GM19452 (cell line): ENCODE data around the gene METTL17.
"Not testable (repeated sequence)": the region's sequence is repeated elsewhere in the genome, so short reads cannot be mapped to it uniquely, and the experiment has no call there.

ENCODE experiments used
- ATAC-seq: cut with Tn5 transposase; IDR thresholded peaks from one replicate; pipeline ENCODE4 v1.9.1; 2021; ENCODE audit not compliant: unreplicated experiment

Gene METTL17

DNA sequence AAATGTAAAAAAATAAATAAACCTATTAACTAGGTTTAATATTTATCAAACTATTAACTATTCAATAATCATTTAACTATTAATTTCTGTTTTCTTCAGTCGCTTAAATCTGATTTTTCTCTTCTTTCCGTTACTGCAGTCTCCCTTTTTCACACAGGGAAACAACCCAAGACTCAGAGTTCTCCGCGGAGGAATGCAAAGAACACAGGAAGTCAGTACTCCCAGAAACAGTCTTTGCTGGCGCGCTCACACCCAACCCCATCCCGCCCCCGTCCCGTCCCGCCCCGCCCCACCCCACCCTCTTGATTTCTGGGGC is 351 bp upstream of the METTL17 start:
- no peak for ATAC-seq

DNA sequence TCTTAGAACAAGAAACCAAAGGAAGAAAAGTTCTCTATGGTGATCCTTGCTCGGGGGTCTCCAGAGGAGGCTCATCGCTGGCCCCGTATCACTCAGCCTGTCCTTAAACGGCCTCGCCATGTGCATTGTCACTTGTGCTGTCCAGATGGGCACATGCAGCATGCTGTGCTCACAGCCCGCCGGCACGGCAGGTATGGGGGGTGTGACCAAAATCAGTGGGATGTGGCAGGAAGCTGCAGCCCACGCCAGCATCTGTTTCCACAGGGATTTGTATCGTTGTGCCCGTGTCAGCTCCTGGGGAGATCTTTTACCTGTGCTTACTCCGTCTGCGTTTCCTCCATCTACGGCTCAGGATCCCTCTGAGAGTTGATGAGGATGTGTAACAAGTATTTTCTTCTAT is 6.7 kb downstream of the METTL17 start:
- ATAC-seq: no peak

DNA sequence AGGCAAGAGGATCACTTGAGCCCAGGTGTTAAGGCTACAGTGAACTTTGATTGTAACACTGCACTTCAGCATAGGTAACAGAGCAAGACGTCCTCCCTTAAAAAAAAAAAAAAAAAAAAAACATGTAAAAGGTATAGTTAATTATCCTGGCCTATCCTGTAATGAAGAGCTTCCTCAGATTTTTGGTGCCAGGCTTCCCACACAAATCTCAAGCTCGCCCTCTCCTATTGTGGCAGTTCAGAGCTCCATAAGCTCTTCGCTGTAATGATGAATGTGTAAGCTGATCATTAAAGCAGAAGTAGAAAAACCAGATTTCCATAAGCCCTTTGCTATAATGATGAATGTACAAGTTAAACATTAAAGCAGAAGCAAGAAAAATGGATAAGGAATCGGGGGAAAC is 7.3 kb downstream of the METTL17 start:
- ATAC-seq: no peak

DNA sequence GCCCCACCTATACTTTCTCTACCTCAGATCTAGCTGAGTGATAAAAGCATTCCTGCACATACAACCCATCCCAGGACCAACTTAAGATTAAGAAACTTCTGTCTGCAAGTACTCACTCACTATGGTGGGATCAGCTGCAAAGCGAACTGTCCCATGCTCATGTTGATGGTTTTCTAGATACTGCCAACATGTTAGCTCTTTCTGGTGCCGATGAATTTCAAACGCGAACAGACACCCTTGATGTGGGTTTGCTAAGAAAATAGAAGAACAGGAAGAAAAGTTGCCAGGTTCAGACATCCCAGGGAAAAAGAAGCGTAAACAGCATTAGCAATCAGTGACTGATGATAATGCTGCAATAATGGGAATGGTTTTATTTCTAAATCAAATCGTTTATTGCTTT is 7.8 kb downstream of the METTL17 start:
- ATAC-seq: no peak

DNA sequence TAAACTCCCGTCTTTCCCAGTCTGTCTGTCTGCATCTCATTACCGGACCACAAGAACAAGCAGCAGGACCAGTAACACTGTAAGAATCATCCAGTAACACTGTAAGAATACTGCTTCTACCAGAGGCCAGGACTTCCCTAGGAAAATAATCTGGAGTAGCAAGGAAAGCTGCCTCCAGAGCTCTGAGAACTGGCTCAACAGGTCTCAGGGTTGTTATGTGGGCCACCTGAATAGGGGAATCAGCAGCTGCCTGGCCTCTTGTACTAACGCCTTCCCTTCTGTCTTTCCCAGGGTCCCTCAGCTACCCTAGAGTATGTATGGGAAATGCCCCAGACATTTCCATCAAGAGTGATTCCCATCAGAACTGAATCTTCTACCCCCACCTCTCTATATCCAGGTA is 8.4 kb downstream of the METTL17 start:
- ATAC-seq: no peak

DNA sequence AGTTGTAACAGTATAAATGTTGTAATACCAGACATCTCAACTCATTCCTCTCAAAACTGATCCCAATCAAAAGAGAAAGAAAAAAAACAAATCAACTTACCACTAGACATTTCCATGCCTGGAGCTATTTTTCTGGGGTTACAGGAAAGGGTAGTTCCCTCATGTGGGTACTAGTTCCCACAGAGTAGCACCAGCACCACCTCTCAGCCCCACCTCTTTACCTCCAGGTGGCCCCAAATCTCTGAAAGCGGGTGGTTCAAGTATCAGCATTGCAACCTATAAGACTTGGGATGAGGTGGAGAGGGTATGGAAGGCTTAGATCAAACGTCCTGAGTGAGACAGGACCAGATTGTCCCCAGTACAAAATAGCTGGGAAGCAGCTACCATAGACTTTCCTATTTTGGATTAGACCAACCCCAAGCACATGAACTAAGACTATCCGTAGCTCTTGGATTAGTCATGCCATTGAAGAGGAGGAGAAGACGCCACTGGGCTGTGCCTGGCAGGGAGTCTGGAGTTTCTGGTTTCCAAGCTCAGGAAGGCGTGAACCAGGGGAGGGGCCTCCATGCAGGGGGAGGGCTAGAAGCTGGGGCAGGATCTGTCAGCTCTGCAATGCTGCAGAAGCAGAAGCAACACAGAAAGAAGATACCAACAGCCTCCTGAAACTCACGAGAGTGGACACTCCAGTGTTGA is 9.0 kb downstream of the METTL17 start, which contains the start of gene SLC39A2:
Gene SLC39A2, plus strand, starts transcription at position 620 of the 693 bp plus-strand sequence. CDS start 154 bp downstream, outside the sequence.
- ATAC-seq: no peak

DNA sequence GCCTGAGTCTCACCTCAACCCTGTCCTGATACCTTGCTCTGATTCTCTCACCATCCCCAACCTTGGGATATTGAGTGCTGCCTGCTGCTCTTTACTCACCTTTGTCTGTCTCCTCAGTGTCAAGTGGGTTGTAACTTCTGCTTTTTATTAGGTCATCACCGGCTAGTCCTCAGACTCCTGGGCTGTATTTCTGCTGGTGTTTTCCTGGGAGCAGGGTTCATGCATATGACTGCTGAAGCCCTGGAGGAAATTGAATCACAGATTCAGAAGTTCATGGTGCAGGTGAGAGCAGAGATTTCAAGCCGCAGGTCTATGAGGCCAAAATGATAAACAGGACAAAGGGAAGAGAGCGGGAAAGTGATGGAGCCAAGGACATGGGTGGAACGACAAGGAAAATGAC is 9.8 kb downstream of the METTL17 start:
- no peak for ATAC-seq

DNA sequence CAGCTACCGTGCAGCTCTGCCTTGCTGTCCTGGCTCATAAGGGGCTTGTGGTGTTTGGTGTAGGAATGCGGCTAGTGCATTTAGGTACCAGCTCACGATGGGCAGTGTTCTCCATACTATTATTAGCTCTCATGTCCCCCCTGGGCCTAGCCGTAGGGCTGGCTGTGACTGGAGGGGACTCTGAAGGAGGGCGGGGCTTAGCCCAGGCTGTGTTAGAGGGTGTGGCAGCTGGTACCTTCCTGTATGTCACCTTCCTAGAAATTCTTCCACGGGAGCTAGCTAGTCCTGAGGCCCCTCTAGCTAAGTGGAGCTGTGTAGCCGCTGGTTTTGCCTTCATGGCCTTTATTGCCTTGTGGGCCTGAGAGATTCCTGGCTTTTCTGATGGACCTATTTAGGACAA is 11.4 kb downstream of the METTL17 start:
- no peak for ATAC-seq

DNA sequence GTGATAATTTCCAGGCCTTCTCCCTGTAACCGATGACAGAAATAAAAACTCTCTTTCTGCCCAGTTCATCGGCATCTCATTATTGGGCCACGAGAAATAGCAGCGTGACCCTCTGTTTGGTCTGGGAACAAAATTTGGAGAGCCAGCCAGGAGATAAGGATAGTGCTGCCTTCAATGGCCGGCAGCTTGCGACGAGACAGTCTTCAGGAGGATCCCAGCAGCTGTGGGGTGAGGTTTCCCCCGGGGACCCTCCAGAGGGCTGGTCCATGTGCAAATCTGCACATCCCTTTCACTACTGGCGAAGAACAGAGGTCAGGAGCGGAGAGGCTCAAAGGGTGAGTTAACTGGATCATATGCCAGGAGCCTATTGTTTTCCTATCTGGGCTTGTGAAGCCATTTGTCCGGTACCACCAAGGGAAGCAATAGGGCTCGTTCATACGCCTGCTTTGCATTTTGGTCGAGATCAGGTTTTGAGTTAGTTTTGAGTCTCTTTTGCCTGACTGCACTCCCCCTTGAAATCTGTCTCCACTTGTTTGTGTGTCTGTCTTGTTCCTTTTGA is 14.1 kb downstream of the METTL17 start:
- no peak for ATAC-seq

DNA sequence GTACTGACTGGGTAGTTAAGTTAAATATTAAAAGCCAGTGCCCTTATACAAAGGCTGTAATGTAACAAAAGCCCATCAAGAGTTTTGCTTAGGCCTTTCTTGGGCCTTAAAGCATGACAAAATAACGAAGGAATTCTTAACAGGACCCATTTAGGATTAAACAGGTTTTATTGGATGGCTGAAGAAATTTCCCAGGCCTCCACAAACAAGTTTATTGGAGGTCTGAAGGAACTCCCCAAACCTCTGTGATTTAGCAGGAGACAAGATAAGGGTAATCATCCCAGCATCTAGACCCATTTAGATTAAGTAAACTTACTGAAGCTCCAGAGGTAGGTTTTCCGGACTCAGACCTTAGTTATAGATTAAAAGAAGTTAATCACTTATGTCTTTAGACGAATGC is 19.9 kb downstream of the METTL17 start:
- ATAC-seq: not testable (repeated sequence)

DNA sequence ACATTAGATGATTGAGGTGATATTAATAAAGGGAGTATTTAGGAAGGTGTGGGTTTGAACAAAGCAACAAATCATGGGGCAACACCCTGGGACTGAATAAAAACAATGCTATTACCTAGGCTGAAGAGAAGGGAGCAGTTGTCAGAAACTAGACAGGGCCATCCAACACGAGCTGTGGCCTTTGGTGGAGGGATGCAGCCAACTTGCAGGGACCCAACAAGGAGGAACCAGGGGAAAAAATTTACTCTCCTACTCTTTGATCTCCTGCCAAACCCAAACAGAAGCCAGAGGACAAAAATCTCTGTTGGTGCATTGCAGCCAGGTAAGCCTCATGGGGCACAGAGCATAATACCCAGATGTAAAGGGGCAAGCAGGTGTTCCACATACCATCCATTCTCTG is 21.4 kb downstream of the METTL17 start:
- ATAC-seq: no peak

DNA sequence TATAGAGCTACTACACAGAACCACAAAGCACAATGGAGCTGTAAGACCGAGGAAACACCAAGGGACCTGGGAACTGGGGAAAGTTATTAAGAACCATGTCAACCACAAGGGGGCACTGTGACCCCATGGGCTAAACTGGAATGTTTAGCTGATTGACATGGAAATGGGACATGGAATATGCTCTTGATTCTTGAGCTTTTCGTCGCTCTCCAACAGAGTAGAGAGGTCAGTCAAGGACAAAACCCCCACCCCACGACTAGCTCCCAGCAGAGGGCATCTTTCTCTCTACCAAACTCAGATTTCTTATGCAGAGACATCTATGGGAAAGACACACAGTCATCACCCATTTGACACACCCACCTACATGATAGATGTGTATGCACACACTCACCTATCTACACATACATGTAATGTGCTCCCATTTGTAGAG is 25.0 kb downstream of the METTL17 start:
- no peak for ATAC-seq

DNA sequence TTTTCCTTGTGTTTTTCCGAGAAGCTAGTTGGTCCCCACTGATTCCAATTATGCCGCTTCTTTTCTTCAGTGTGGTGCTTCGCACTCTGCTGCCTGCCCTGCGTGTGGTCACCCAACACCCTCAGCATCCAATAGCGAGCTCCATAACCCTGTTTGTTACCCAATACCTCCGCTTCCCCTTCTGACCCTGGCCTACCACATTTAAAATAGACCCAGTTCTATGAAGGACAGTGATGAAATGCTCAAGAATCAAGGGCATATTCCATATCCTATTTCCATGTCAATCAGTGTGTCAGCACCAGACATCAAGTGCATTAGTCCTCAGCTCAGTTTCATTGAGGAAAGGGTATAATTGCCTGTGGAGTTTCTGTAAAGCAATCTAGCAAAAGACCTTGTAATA is 25.5 kb downstream of the METTL17 start:
- ATAC-seq: no peak

DNA sequence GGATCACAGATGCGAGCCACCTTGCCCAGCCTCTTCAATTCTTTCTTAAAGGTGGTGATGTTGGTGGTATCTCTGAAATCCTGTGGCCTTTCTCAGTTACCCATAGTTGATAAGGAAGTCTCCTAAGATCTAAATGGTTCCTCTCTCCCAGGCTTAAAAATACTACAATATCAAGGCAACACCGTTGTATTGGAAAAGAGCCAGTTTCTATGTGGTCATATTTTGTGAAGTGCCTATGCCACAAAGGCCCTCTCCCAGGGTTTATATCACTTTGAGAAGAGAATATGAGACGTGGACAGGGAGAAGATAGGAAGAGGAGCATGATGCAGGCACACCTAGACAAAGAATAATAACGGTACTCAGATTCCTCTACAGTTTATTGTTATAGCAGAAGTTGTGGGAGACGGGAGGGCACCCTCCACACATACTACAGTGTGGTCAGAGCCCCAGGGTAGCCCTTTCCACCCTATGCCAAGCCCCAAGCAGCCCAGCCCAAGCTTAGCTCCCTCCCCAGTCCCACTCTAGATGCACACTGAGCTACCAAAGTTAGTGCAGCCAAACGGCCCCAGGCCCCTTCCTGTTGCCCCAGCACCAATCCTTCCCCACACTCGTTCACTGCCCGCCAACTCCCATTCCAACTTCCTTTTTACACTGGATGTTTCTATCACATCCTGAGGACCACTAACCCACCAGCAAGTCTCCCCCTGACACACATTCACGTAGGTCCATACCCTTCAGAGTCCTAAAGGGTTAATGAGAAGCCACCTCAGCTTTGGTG is 26.8 kb downstream of the METTL17 start:
- no peak for ATAC-seq

DNA sequence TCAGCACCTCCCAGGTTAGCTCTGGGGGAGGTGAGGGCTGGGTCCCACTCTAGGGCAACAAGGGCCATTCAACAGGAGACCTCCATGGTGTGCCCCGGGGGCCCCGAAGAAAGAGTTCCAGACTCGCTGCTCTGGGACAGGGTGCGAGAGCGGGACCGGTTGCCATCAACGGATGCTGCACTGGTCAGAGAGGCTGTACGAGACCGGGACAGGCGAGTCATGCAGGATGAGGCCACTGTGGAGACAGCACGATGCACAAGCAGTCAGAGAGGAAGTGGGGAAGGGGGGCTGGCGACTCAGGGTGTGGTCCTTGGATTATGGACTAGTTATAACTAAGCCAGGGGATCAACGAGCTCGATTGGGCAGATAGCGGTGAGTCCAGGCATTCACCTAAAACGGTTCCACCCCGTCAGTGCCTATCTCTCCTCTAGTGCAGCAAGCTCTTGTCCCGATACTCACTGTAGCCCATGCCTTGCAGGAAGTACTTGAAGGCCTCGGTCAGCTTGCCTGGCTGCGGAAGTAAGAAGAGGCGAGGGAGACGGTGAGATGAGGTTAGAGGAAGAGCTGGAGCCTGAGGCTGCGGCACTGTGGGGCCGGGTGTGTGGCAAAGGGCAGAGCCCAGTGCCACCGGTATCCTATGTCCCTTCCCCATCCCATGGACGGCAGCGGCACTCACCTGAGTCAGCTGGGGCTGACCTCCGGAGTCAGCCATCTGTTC is 27.9 kb downstream of the METTL17 start:
- ATAC-seq: no peak

DNA sequence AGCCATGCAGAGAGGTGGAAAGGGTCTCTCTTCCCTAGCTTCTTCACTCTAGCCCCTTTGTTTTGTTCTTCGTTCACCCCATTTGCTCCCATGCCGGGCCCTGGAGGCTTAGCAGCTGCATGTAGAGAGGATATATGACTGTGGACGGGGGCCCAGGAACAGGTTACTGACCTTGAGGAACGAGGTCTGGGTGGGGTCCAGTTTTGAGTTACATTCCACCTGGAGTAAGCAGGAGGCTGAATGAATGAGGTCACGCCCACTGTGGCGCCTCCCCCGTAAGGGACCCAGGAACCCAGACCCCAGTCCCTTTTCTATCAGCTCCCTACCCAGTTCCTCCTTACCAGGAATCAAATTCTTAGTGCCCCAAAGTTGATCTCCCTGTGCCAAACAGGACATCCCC is 28.5 kb downstream of the METTL17 start:
- ATAC-seq: no peak

DNA sequence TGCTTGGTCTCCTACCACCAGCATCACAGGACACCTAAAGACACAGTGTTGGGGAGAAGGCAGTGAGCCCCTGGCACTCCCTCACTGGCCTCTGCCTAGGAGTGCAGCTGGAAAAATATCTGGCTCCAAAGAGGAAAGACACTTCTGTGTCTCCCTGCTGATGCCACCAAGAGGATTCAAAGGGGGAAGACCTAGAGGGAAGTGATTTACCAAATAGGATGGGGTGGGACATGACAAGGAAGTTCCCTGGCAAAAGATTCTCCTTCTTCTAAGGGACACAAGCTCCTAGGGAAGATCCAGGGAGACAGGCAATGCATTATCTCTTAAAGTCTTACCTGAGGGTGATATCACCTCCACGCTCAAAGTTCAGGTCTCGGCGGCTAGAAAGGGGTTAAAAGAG is 29.0 kb downstream of the METTL17 start:
- no peak for ATAC-seq

DNA sequence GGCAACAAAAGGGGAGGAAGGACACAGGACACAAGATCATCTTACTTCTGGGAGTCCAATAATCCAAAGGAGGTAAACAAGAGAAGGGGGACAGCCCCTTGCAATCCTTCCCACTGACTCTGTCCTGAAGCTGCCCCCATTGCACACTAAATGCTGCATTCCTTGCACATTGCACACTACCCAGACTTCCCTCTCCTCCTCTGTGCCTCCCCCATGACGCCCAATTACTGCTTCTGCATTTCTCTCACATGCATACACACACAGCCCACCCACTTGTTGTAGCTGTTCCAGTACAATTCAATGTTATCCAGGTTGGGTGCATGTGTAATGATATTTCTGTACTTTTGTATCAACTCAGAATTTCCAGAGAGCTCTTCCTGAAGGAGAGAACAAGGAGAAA is 29.6 kb downstream of the METTL17 start:
- ATAC-seq: no peak

DNA sequence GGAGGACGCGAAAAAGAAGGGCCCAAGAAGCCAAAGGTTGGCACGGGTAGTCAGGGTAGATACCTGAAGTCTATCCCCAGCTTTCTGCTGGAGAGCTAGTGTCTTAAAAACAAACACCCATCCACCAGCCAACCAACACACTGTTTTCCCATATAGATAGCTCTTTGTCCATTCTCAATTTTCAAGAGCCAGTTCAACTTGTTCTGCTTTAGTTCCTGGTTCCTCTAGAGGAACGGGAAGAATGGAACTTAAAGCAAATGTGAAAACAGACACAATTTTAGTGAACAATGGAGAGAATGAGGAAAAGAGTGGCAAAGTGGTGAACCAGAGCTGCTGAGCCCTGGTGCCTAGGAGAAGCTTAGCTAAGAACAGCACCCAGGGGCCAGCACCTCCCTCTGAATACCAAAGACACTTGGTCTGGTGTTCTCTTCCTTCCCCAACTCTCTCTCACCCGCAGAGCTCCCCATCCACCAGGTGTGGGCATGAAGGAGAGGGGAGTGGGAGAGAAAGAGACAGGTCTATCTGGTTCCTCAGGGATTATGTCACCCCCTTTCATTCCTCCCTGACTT is 31.3 kb downstream of the METTL17 start:
- no peak for ATAC-seq

DNA sequence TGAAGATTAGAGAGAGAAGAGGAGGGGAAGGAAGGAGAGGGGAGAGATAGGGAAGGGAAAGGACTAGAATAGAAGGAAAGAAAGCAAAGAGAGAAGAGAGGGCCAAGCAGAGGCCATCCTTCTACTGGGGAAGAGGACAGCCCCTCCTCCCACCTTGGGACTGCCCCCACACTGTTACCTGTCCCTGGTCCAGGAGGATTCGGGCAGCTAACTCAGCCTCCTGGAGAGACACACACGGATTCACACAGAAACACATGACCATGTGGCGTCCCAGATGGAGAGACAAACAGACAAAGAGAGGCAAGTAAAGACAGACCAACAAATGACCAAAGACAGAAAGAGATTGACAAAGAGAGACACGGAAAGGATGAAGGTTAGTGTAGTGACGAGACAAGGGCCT is 32.9 kb downstream of the METTL17 start:
- ATAC-seq: no peak

DNA sequence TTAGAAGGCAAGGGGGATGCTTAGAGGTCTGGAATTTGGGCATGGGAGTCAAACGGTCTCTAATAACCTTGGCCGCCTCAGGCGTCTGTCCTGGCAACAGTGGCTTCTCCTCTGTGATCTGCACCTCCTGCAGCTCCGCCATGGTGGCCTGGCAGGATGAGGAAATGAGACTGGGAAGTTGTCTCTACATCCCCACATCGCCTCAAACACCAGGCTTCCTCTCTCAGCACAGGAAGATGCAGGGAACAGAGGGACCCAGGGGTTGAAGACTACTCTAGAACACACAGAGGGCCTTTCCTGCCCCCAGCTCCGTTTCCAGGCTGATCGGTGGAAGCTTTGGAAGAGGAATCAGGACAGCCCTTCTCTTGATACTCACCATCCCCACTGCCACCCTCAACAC is 33.4 kb downstream of the METTL17 start:
- no peak for ATAC-seq
